IPS-NIHi7 (cell line): Measurements from ENCODE around the gene NGFR.

Source experiments
- DNase-seq: peaks from one replicate; pipeline ENCODE4 v3.0.0; 2012; ENCODE audit warnings: mixed read lengths; ENCODE audit errors: extremely low spot score

Gene NGFR

GRCh38 chr17:49494986-49495841, at the start of gene NGFR:
Gene NGFR (plus strand): TSS chr17:49495293. CDS start chr17:49495418, 125 bp downstream.
- DNase-seq: peak; percentile 87

GRCh38 chr17:49445591-49445990, 49.5 kb upstream of the NGFR start:
- DNase-seq: no peak

GRCh38 chr17:49447628-49448302, 47.3 kb upstream of the NGFR start:
- DNase-seq: no peak

- no peak for DNase-seq
These were observed 44.9 kb upstream of the NGFR start for GRCh38 chr17:49450181-49450580.

GRCh38 chr17:49450735-49451134, 44.4 kb upstream of the NGFR start:
- DNase-seq: no peak

- no peak for DNase-seq
These were observed 42.9 kb upstream of the NGFR start for GRCh38 chr17:49452201-49452600.

GRCh38 chr17:49452661-49453060, 42.4 kb upstream of the NGFR start:
- DNase-seq: no peak

- DNase-seq: no peak
These were observed 41.0 kb upstream of the NGFR start for GRCh38 chr17:49454050-49454449.

GRCh38 chr17:49455272-49455861, 39.7 kb upstream of the NGFR start:
- DNase-seq: no peak

GRCh38 chr17:49456183-49456965, 38.7 kb upstream of the NGFR start:
- no peak for DNase-seq

- no peak for DNase-seq
These were observed 37.2 kb upstream of the NGFR start for GRCh38 chr17:49457564-49458535.

- DNase-seq: peak; percentile 64
These were observed 35.6 kb upstream of the NGFR start for GRCh38 chr17:49459401-49459984.

GRCh38 chr17:49460401-49460800, 34.7 kb upstream of the NGFR start:
- DNase-seq: no peak

GRCh38 chr17:49461580-49461979, 33.5 kb upstream of the NGFR start:
- DNase-seq: no peak

- no peak for DNase-seq
These were observed 31.0 kb upstream of the NGFR start for GRCh38 chr17:49464049-49464448.

GRCh38 chr17:49465331-49465903, 29.7 kb upstream of the NGFR start:
- DNase-seq: no peak

- no peak for DNase-seq
These were observed 28.7 kb upstream of the NGFR start for GRCh38 chr17:49466436-49466835.

- DNase-seq: no peak
These were observed 27.9 kb upstream of the NGFR start for GRCh38 chr17:49467175-49467574.

- DNase-seq: no peak
These were observed 26.2 kb upstream of the NGFR start for GRCh38 chr17:49468811-49469385.
